Measurements from ENCODE around the gene KRTAP12-3.

The KRTAP12-3 gene

GRCh38 chr21:44697811-44698734 lies 40.3 kb downstream of the KRTAP12-3 start:
- H3K4me1 ChIP-seq (ENCODE audit: control insufficient read depth, insufficient read depth, low read length, unreplicated experiment) = no peaks in the 10 kb centered on the region
- H3K27me3 ChIP-seq (ENCODE audit: insufficient read depth, low read length) = peaks cover 80% of the 10 kb centered on the region
- no peak overlapping the region for H3K4me3 ChIP-seq (ENCODE audit: low read depth, low read length)
- no peak overlapping the region for H2AFZ ChIP-seq (ENCODE audit: low read length, unreplicated experiment)
- H3K36me3 ChIP-seq (ENCODE audit: insufficient read depth, low read length) = no peaks in the 10 kb centered on the region
- H3K79me2 ChIP-seq (ENCODE audit: control insufficient read depth, insufficient read depth, low read length, unreplicated experiment) = no peaks in the 10 kb centered on the region
- no peak overlapping the region for H3K27ac ChIP-seq (ENCODE audit: low read depth, low read length)

- H3K4me1 ChIP-seq (ENCODE audit: control insufficient read depth, insufficient read depth, low read length, unreplicated experiment) = no peaks in the 10 kb centered on the region
- no peaks in the 10 kb centered on the region for H3K36me3 ChIP-seq (ENCODE audit: insufficient read depth, low read length)
- no peaks in the 10 kb centered on the region for H3K79me2 ChIP-seq (ENCODE audit: control insufficient read depth, insufficient read depth, low read length, unreplicated experiment)
- H3K4me3 ChIP-seq (ENCODE audit: low read depth, low read length) = no peak overlapping the region
- H2AFZ ChIP-seq (ENCODE audit: low read length, unreplicated experiment) = no peak overlapping the region
- peaks cover 95% of the 10 kb centered on the region for H3K27me3 ChIP-seq (ENCODE audit: insufficient read depth, low read length)
- H3K27ac ChIP-seq (ENCODE audit: low read depth, low read length) = no peak overlapping the region
Measured at GRCh38 chr21:44699502-44700001, 41.8 kb downstream of the KRTAP12-3 start.

DNA sequence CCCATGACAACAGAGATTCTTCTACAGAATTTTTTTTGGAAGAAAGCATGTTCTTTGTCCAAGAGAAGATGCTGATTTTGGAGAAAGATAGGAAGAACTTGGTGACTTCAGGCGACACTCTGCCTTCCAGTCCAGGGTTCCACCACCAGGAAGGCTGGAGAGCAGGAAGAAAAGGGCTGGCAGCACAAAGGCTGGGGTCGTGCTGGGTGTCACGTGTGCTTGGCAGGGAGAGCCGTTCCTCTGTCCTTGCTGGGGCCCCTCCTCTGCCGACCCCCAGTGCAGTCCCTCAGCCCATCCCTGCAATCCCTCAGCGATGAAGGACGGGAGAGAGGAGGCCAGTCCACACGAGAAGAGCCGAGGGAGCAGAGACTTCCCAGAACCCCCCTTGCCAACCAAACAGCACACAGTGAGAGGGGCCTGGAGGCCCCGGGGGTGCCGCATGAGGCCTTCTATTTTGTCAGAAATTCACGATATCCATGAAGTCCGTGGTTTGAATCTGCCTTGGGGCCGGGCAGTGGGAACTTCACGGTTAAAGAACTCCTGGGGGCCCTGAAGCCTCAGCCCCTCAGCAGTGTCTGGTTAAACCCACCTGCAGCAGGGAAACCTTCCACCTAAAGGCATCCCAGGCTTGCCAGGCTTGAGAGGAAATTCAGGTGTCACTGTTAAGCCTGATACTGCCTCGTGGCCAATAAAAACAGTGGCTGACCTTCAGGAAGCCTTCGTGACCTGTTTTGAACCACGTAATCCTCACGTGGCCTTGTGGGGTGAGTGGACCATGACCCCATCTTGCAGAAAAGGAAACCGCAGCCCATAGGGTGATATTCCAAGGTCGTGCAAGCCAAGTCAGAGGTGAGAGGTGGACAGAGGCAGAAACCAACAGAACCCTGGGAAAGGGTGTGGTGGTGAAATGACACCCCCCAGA lies 42.6 kb downstream of the KRTAP12-3 start:
- Histone ChIP-seq H3K4me3 (ENCODE audit: low read depth, low read length) (no peak overlapping the region), H3K27ac (ENCODE audit: low read depth, low read length) (no peak overlapping the region), H3K79me2 (ENCODE audit: control insufficient read depth, insufficient read depth, low read length, unreplicated experiment) (no peaks in the 10 kb centered on the region), H3K4me1 (ENCODE audit: control insufficient read depth, insufficient read depth, low read length, unreplicated experiment) (no peaks in the 10 kb centered on the region), H3K27me3 (ENCODE audit: insufficient read depth, low read length) (peaks cover 90% of the 10 kb centered on the region), H2AFZ (ENCODE audit: low read length, unreplicated experiment) (no peak overlapping the region), H3K36me3 (ENCODE audit: insufficient read depth, low read length) (no peaks in the 10 kb centered on the region)

DNA sequence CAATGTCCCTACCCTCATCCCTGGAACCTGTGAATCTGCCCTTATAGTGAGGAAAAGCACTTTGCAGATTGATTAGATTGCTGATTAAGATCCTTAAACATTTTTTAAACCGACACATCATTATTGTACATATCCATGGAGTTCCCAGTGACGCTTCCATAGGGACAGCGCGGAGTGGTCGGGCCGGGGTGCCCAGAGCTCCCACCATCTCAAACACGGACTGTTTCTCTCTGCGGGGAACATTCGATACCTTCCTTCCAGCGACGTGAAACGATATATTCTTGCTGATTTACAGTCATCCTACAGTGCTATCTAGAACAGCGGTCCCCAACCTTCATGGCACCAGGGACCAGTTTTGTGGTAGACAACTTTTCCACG lies 43.3 kb downstream of the KRTAP12-3 start:
- Histone ChIP-seq H3K79me2 (ENCODE audit: control insufficient read depth, insufficient read depth, low read length, unreplicated experiment) (no peaks in the 10 kb centered on the region), H3K27ac (ENCODE audit: low read depth, low read length) (no peak overlapping the region), H3K4me3 (ENCODE audit: low read depth, low read length) (no peak overlapping the region), H3K27me3 (ENCODE audit: insufficient read depth, low read length) (peaks cover 88% of the 10 kb centered on the region), H3K4me1 (ENCODE audit: control insufficient read depth, insufficient read depth, low read length, unreplicated experiment) (no peaks in the 10 kb centered on the region), H3K36me3 (ENCODE audit: insufficient read depth, low read length) (no peaks in the 10 kb centered on the region), H2AFZ (ENCODE audit: low read length, unreplicated experiment) (no peak overlapping the region)

GRCh38 chr21:44701541-44701940 lies 43.8 kb downstream of the KRTAP12-3 start:
- Histone ChIP-seq H3K27ac (ENCODE audit: low read depth, low read length) (no peak overlapping the region), H2AFZ (ENCODE audit: low read length, unreplicated experiment) (no peak overlapping the region), H3K4me3 (ENCODE audit: low read depth, low read length) (no peak overlapping the region), H3K27me3 (ENCODE audit: insufficient read depth, low read length) (peaks cover 88% of the 10 kb centered on the region), H3K79me2 (ENCODE audit: control insufficient read depth, insufficient read depth, low read length, unreplicated experiment) (no peaks in the 10 kb centered on the region), H3K4me1 (ENCODE audit: control insufficient read depth, insufficient read depth, low read length, unreplicated experiment) (no peaks in the 10 kb centered on the region), H3K36me3 (ENCODE audit: insufficient read depth, low read length) (no peaks in the 10 kb centered on the region)

DNA sequence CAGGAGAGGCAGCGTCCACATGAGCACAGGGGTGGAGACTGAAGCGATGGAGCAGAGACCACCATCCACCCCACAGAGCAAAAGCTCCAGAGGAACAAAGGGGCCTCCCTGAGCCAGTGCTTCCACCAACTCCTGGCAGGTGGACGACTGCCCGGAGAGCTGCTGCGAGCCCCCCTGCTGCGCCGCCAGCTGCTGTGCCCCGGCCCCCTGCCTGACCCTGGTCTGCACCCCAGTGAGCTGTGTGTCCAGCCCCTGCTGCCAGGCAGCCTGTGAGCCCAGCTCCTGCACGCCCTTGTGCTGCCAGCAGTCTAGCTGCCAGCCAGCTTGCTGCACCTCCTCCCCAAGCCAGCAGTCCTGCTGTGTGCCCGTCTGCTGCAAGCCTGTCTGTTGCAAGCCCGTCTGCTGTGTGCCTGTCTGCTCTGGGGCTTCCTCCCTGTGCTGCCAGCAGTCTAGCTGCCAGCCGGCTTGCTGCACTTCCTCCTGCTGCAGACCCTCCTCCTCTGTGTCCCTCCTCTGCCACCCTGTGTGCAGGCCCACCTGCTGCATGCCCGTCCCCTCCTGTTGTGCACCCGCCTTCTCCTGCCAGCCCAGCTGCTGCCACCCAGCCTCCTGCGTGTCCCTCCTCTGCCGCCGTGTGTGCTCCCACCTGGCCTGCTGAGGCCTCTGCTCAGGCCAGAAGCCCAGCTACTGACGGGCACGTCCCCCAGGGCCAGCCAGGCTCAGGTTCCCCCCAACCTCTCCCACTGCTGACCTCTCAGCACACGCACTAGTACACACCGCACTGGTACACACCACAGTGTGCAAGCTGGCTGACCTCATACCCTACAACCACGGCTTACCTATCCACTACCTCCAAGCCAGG lies 44.6 kb downstream of the KRTAP12-3 start:
- no peak overlapping the region for H3K4me3 ChIP-seq (ENCODE audit: low read depth, low read length)
- peaks cover 90% of the 10 kb centered on the region for H3K27me3 ChIP-seq (ENCODE audit: insufficient read depth, low read length)
- H3K27ac ChIP-seq (ENCODE audit: low read depth, low read length) = no peak overlapping the region
- H2AFZ ChIP-seq (ENCODE audit: low read length, unreplicated experiment) = no peak overlapping the region
- no peaks in the 10 kb centered on the region for H3K36me3 ChIP-seq (ENCODE audit: insufficient read depth, low read length)
- H3K79me2 ChIP-seq (ENCODE audit: control insufficient read depth, insufficient read depth, low read length, unreplicated experiment) = no peaks in the 10 kb centered on the region
- no peaks in the 10 kb centered on the region for H3K4me1 ChIP-seq (ENCODE audit: control insufficient read depth, insufficient read depth, low read length, unreplicated experiment)

DNA sequence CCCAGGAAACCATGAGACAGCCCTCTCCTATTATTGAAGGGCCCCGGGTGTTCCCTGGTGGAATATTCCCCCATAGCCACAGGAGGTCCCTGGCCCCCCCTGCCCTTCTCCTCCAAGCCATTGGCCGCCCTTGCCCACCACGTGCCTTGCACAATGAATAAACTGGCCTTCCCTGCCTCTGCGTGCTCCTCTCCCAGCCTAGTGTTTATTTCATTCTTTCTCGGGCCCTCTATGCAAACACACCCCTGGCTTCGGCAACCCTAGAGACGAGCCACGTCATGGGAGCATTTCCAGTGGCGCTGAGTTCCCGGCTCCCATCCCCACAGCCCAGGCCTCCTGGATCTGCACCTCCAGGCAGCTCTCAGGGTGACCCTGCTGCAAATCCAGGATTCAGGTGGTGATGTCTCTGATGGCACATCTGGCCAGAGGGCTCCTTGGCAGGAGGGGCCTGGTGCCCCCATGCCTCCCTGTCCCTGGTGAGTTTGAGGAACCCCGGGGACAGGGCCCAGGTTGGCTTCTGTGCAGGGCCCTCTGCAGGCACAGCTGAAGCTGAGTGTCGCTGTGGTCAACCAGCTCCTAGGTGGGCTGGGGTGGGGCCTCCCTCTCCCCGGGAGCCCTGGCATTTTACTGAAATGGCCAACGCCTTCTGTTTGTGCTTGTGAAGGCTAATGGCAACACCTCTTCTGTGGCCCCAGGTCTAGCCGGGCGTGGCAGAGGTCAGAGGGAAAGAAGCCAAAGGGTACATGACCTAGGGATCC lies 45.4 kb downstream of the KRTAP12-3 start:
- no peaks in the 10 kb centered on the region for H3K36me3 ChIP-seq (ENCODE audit: insufficient read depth, low read length)
- H3K27ac ChIP-seq (ENCODE audit: low read depth, low read length) = no peak overlapping the region
- no peaks in the 10 kb centered on the region for H3K79me2 ChIP-seq (ENCODE audit: control insufficient read depth, insufficient read depth, low read length, unreplicated experiment)
- H2AFZ ChIP-seq (ENCODE audit: low read length, unreplicated experiment) = no peak overlapping the region
- H3K27me3 ChIP-seq (ENCODE audit: insufficient read depth, low read length) = peaks cover 90% of the 10 kb centered on the region
- H3K4me1 ChIP-seq (ENCODE audit: control insufficient read depth, insufficient read depth, low read length, unreplicated experiment) = no peaks in the 10 kb centered on the region
- H3K4me3 ChIP-seq (ENCODE audit: low read depth, low read length) = no peak overlapping the region

- H3K27ac ChIP-seq (ENCODE audit: low read depth, low read length) = no peak overlapping the region
- no peaks in the 10 kb centered on the region for H3K4me1 ChIP-seq (ENCODE audit: control insufficient read depth, insufficient read depth, low read length, unreplicated experiment)
- H3K27me3 ChIP-seq (ENCODE audit: insufficient read depth, low read length) = peaks cover 90% of the 10 kb centered on the region
- no peak overlapping the region for H2AFZ ChIP-seq (ENCODE audit: low read length, unreplicated experiment)
- no peaks in the 10 kb centered on the region for H3K79me2 ChIP-seq (ENCODE audit: control insufficient read depth, insufficient read depth, low read length, unreplicated experiment)
- no peak overlapping the region for H3K4me3 ChIP-seq (ENCODE audit: low read depth, low read length)
- H3K36me3 ChIP-seq (ENCODE audit: insufficient read depth, low read length) = no peaks in the 10 kb centered on the region
Measured at GRCh38 chr21:44703731-44704635, 46.3 kb downstream of the KRTAP12-3 start.

GRCh38 chr21:44704636-44705001 lies 46.9 kb downstream of the KRTAP12-3 start:
- H3K79me2 ChIP-seq (ENCODE audit: control insufficient read depth, insufficient read depth, low read length, unreplicated experiment) = no peaks in the 10 kb centered on the region
- no peak overlapping the region for H3K4me3 ChIP-seq (ENCODE audit: low read depth, low read length)
- no peak overlapping the region for H3K27ac ChIP-seq (ENCODE audit: low read depth, low read length)
- no peak overlapping the region for H2AFZ ChIP-seq (ENCODE audit: low read length, unreplicated experiment)
- no peaks in the 10 kb centered on the region for H3K36me3 ChIP-seq (ENCODE audit: insufficient read depth, low read length)
- peaks cover 5% of the 10 kb centered on the region for H3K4me1 ChIP-seq (ENCODE audit: control insufficient read depth, insufficient read depth, low read length, unreplicated experiment)
- H3K27me3 ChIP-seq (ENCODE audit: insufficient read depth, low read length) = peaks cover 92% of the 10 kb centered on the region
